Measurements from ENCODE around the gene SPATA13.

SPATA13 gene

GRCh38 chr13:24141333-24141910 lies 19.1 kb upstream of the SPATA13 start:
- no CpG with 5 or more reads among the region's 7 CpGs for WGBS (ENCODE audit: insufficient coverage, insufficient read length)
- no peaks in the 10 kb centered on the region for H3K9me3 ChIP-seq (ENCODE audit: control insufficient read depth, insufficient read depth, low read length)
- H3K4me3 ChIP-seq (ENCODE audit: low read length): no peak overlapping the region
- H3K27ac ChIP-seq (ENCODE audit: low read length): no peak overlapping the region
- peaks cover 2% of the 10 kb centered on the region; the same call in 1 of the 2 replicates for H3K4me1 ChIP-seq (ENCODE audit: control insufficient read depth, insufficient read depth, low read length)
- no peaks in the 10 kb centered on the region for H3K36me3 ChIP-seq (ENCODE audit: control insufficient read depth, insufficient read depth, low read length)
- no peak for DNase-seq (ENCODE audit: low read depth, low spot score)
- no peaks in the 10 kb centered on the region for H3K27me3 ChIP-seq (ENCODE audit: control insufficient read depth, insufficient read depth, low read length)

GRCh38 chr13:24142453-24142852 lies 18.1 kb upstream of the SPATA13 start:
- Histone ChIP-seq H3K4me1 (ENCODE audit: control insufficient read depth, insufficient read depth, low read length) (peaks cover 2% of the 10 kb centered on the region; the same call in 1 of the 2 replicates), H3K27ac (ENCODE audit: low read length) (no peak overlapping the region), H3K4me3 (ENCODE audit: low read length) (no peak overlapping the region), H3K9me3 (ENCODE audit: control insufficient read depth, insufficient read depth, low read length) (no peaks in the 10 kb centered on the region), H3K27me3 (ENCODE audit: control insufficient read depth, insufficient read depth, low read length) (no peaks in the 10 kb centered on the region), H3K36me3 (ENCODE audit: control insufficient read depth, insufficient read depth, low read length) (no peaks in the 10 kb centered on the region)
- no CpG with 5 or more reads among the region's 1 CpG for WGBS (ENCODE audit: insufficient coverage, insufficient read length)
- DNase-seq (ENCODE audit: low read depth, low spot score): no peak

- DNase-seq (ENCODE audit: low read depth, low spot score): no peak
- no peaks in the 10 kb centered on the region for H3K9me3 ChIP-seq (ENCODE audit: control insufficient read depth, insufficient read depth, low read length)
- H3K4me1 ChIP-seq (ENCODE audit: control insufficient read depth, insufficient read depth, low read length): peaks cover 2% of the 10 kb centered on the region; the same call in 1 of the 2 replicates
- no peaks in the 10 kb centered on the region for H3K36me3 ChIP-seq (ENCODE audit: control insufficient read depth, insufficient read depth, low read length)
- no peak overlapping the region for H3K4me3 ChIP-seq (ENCODE audit: low read length)
- no CpG with 5 or more reads among the region's 4 CpGs for WGBS (ENCODE audit: insufficient coverage, insufficient read length)
- H3K27ac ChIP-seq (ENCODE audit: low read length): no peak overlapping the region
- H3K27me3 ChIP-seq (ENCODE audit: control insufficient read depth, insufficient read depth, low read length): no peaks in the 10 kb centered on the region
Observed at GRCh38 chr13:24142886-24143285, 17.6 kb upstream of the SPATA13 start.

- Histone ChIP-seq H3K9me3 (ENCODE audit: control insufficient read depth, insufficient read depth, low read length) (no peaks in the 10 kb centered on the region), H3K27me3 (ENCODE audit: control insufficient read depth, insufficient read depth, low read length) (no peaks in the 10 kb centered on the region), H3K36me3 (ENCODE audit: control insufficient read depth, insufficient read depth, low read length) (no peaks in the 10 kb centered on the region), H3K4me3 (ENCODE audit: low read length) (no peak overlapping the region), H3K27ac (ENCODE audit: low read length) (no peak overlapping the region), H3K4me1 (ENCODE audit: control insufficient read depth, insufficient read depth, low read length) (peaks cover 3% of the 10 kb centered on the region; the same call in 1 of the 2 replicates)
- no peak for DNase-seq (ENCODE audit: low read depth, low spot score)
- no CpG with 5 or more reads among the region's 2 CpGs for WGBS (ENCODE audit: insufficient coverage, insufficient read length)
Observed at GRCh38 chr13:24145240-24145639, 15.3 kb upstream of the SPATA13 start.

- no peaks in the 10 kb centered on the region for H3K9me3 ChIP-seq (ENCODE audit: control insufficient read depth, insufficient read depth, low read length)
- H3K36me3 ChIP-seq (ENCODE audit: control insufficient read depth, insufficient read depth, low read length): no peaks in the 10 kb centered on the region
- no peak overlapping the region for H3K27ac ChIP-seq (ENCODE audit: low read length)
- DNase-seq (ENCODE audit: low read depth, low spot score): no peak
- H3K27me3 ChIP-seq (ENCODE audit: control insufficient read depth, insufficient read depth, low read length): no peaks in the 10 kb centered on the region
- no peak overlapping the region for H3K4me3 ChIP-seq (ENCODE audit: low read length)
- peaks cover 3% of the 10 kb centered on the region; the same call in 1 of the 2 replicates for H3K4me1 ChIP-seq (ENCODE audit: control insufficient read depth, insufficient read depth, low read length)
- no CpG with 5 or more reads among the region's 7 CpGs for WGBS (ENCODE audit: insufficient coverage, insufficient read length)
Observed at GRCh38 chr13:24145674-24146073, 14.8 kb upstream of the SPATA13 start.

GRCh38 chr13:24146961-24147569 lies 13.5 kb upstream of the SPATA13 start:
- Histone ChIP-seq H3K36me3 (ENCODE audit: control insufficient read depth, insufficient read depth, low read length) (no peaks in the 10 kb centered on the region), H3K27me3 (ENCODE audit: control insufficient read depth, insufficient read depth, low read length) (no peaks in the 10 kb centered on the region), H3K27ac (ENCODE audit: low read length) (no peak overlapping the region), H3K4me1 (ENCODE audit: control insufficient read depth, insufficient read depth, low read length) (peaks cover 2% of the 10 kb centered on the region), H3K4me3 (ENCODE audit: low read length) (no peak overlapping the region), H3K9me3 (ENCODE audit: control insufficient read depth, insufficient read depth, low read length) (no peaks in the 10 kb centered on the region)
- DNase-seq (ENCODE audit: low read depth, low spot score): no peak
- no CpG with 5 or more reads among the region's 7 CpGs for WGBS (ENCODE audit: insufficient coverage, insufficient read length)

GRCh38 chr13:24147570-24147963 lies 13.0 kb upstream of the SPATA13 start:
- Histone ChIP-seq H3K9me3 (ENCODE audit: control insufficient read depth, insufficient read depth, low read length) (no peaks in the 10 kb centered on the region), H3K4me3 (ENCODE audit: low read length) (no peak overlapping the region), H3K4me1 (ENCODE audit: control insufficient read depth, insufficient read depth, low read length) (peaks cover 2% of the 10 kb centered on the region), H3K27me3 (ENCODE audit: control insufficient read depth, insufficient read depth, low read length) (no peaks in the 10 kb centered on the region), H3K36me3 (ENCODE audit: control insufficient read depth, insufficient read depth, low read length) (no peaks in the 10 kb centered on the region), H3K27ac (ENCODE audit: low read length) (no peak overlapping the region)
- no CpG with 5 or more reads among the region's 6 CpGs for WGBS (ENCODE audit: insufficient coverage, insufficient read length)
- DNase-seq (ENCODE audit: low read depth, low spot score): no peak

GRCh38 chr13:24148414-24149235 lies 11.9 kb upstream of the SPATA13 start:
- Histone ChIP-seq H3K27ac (ENCODE audit: low read length) (no peak overlapping the region), H3K27me3 (ENCODE audit: control insufficient read depth, insufficient read depth, low read length) (no peaks in the 10 kb centered on the region), H3K36me3 (ENCODE audit: control insufficient read depth, insufficient read depth, low read length) (no peaks in the 10 kb centered on the region), H3K4me3 (ENCODE audit: low read length) (no peak overlapping the region), H3K9me3 (ENCODE audit: control insufficient read depth, insufficient read depth, low read length) (no peaks in the 10 kb centered on the region), H3K4me1 (ENCODE audit: control insufficient read depth, insufficient read depth, low read length) (peaks cover 2% of the 10 kb centered on the region)
- no peak for DNase-seq (ENCODE audit: low read depth, low spot score)
- WGBS (ENCODE audit: insufficient coverage, insufficient read length): no CpG with 5 or more reads among the region's 6 CpGs

- Histone ChIP-seq H3K4me3 (ENCODE audit: low read length) (no peak overlapping the region), H3K36me3 (ENCODE audit: control insufficient read depth, insufficient read depth, low read length) (no peaks in the 10 kb centered on the region), H3K27me3 (ENCODE audit: control insufficient read depth, insufficient read depth, low read length) (no peaks in the 10 kb centered on the region), H3K27ac (ENCODE audit: low read length) (no peak overlapping the region), H3K4me1 (ENCODE audit: control insufficient read depth, insufficient read depth, low read length) (peaks cover 2% of the 10 kb centered on the region), H3K9me3 (ENCODE audit: control insufficient read depth, insufficient read depth, low read length) (no peaks in the 10 kb centered on the region)
- DNase-seq (ENCODE audit: low read depth, low spot score): no peak
- WGBS (ENCODE audit: insufficient coverage, insufficient read length): no CpG with 5 or more reads among the region's 14 CpGs
Observed at GRCh38 chr13:24149246-24150032, 11.1 kb upstream of the SPATA13 start.

- Histone ChIP-seq H3K4me1 (ENCODE audit: control insufficient read depth, insufficient read depth, low read length) (peaks cover 2% of the 10 kb centered on the region), H3K27me3 (ENCODE audit: control insufficient read depth, insufficient read depth, low read length) (no peaks in the 10 kb centered on the region), H3K4me3 (ENCODE audit: low read length) (no peak overlapping the region), H3K36me3 (ENCODE audit: control insufficient read depth, insufficient read depth, low read length) (no peaks in the 10 kb centered on the region), H3K9me3 (ENCODE audit: control insufficient read depth, insufficient read depth, low read length) (no peaks in the 10 kb centered on the region), H3K27ac (ENCODE audit: low read length) (no peak overlapping the region)
- DNase-seq (ENCODE audit: low read depth, low spot score): no peak
- WGBS (ENCODE audit: insufficient coverage, insufficient read length): no CpG with 5 or more reads among the region's 3 CpGs
Observed at GRCh38 chr13:24150572-24150971, 9.9 kb upstream of the SPATA13 start.

Measured in iPS DF 6.9 (cell line).